Tibial artery (tissue), 4 donors: Measurements from ENCODE around the gene DDX51.

ENCODE experiments used
- DNase-seq, 2 donors: peaks; one replicate each; pipeline ENCODE4 v3.0.0-alpha.2; 2019
- H3K27ac ChIP-seq, 2 donors: fragments of 200-600 bp; sonication (generic) in 1 of 2; 1 replicate in 1 of 2; 2 replicates in 1 of 2; pipeline ENCODE4 v1.5.1; 2018 to 2019; ENCODE audit warnings: mild to moderate bottlenecking in 1 of 2
- H3K27me3 ChIP-seq, 2 donors: fragments of 200-600 bp; sonication (generic) in 1 of 2; one replicate each; pipeline versions ENCODE4 v1.5.1 to v1.6.0; 2016 to 2019
- H3K36me3 ChIP-seq, 3 donors: fragments of 200-600 bp; sonication (generic) in 2 of 3; one replicate each; pipeline ENCODE4 v1.5.1; 2016 to 2019; ENCODE audit warnings: mild to moderate bottlenecking in 2 of 3
- H3K4me1 ChIP-seq, 4 donors: fragments of 200-600 bp; sonication (generic) in 2 of 4; 1 replicate in 3 of 4; 2 replicates in 1 of 4; pipeline ENCODE4 v1.5.1; 2016 to 2019
- H3K4me3 ChIP-seq, 2 donors: fragments of 200-600 bp; sonication (generic) in 1 of 2; 1 replicate in 1 of 2; 2 replicates in 1 of 2; pipeline ENCODE4 v1.5.1; 2018 to 2019; ENCODE audit warnings: mild to moderate bottlenecking in 2 of 2
- H3K9me3 ChIP-seq, 3 donors: fragments of 200-600 bp; sonication (generic) in 1 of 3; one replicate each; pipeline ENCODE4 v1.5.1; 2016 to 2019
- CTCF ChIP-seq, 2 experiments: fragments of 200-600 bp in 1 of 2; fragments of 450-650 bp in 1 of 2; IDR thresholded peaks; one replicate each; pipeline ENCODE4 v1.5.1; 2017 to 2019; ENCODE audit warnings: antibody characterized with exemption in 2 of 2, mild to moderate bottlenecking in 1 of 2, moderate library complexity in 1 of 2
- intact Hi-C: fragments of 100-400 bp; cut with DNase I; formaldehyde crosslinking; loops from one replicate; pipeline ENCODE4 v1.15.0; 2023; ENCODE audit warnings: low total_unique reads

DDX51 gene

GRCh38 chr12:132143336-132144071, 615 bp downstream of the DDX51 start:
- no peak for TF ChIP-seq CTCF (IDR thresholded peaks at IDR 0.05)
- peak in 1 of 2 donors; percentile 64 for DNase-seq
- Histone ChIP-seq H3K27ac (peak overlapping the region; percentile 91 to 98), H3K36me3 (peaks cover 30 to 71% (median 48%) of the 10 kb centered on the region in 3 donors), H3K9me3 (no peaks in the 10 kb centered on the region), H3K4me1 (peaks cover 0 to 30% (median 23%) of the 10 kb centered on the region in 4 donors), H3K27me3 (no peaks in the 10 kb centered on the region), H3K4me3 (peak overlapping the region; percentile 86 to 98)
- intact Hi-C loops: no loop called here

GRCh38 chr12:132142679-132143335, 1.3 kb downstream of the DDX51 start:
- no peak for TF ChIP-seq CTCF (IDR thresholded peaks at IDR 0.05)
- peak overlapping the region; percentile 86 to 98 for H3K4me3 ChIP-seq
- H3K9me3 ChIP-seq: no peaks in the 10 kb centered on the region
- intact Hi-C loops: no loop called here
- H3K27me3 ChIP-seq: no peaks in the 10 kb centered on the region
- H3K36me3 ChIP-seq: peaks cover 31 to 71% (median 49%) of the 10 kb centered on the region in 3 donors
- H3K4me1 ChIP-seq: peaks cover 0 to 30% (median 23%) of the 10 kb centered on the region in 4 donors
- H3K27ac ChIP-seq: peak overlapping the region in 1 of 2 donors; percentile 98
- no peak for DNase-seq

GRCh38 chr12:132141976-132142678, 2.0 kb downstream of the DDX51 start:
- Histone ChIP-seq H3K4me3 (no peak overlapping the region), H3K27ac (no peak overlapping the region), H3K27me3 (no peaks in the 10 kb centered on the region), H3K9me3 (no peaks in the 10 kb centered on the region), H3K36me3 (peaks cover 31 to 66% (median 42%) of the 10 kb centered on the region in 3 donors), H3K4me1 (peaks cover 0 to 30% (median 23%) of the 10 kb centered on the region in 4 donors)
- no peak for TF ChIP-seq CTCF (IDR thresholded peaks at IDR 0.05)
- intact Hi-C loops: no loop called here
- peak in 1 of 2 donors; percentile 66 for DNase-seq

- H3K27ac ChIP-seq: no peak overlapping the region
- no peaks in the 10 kb centered on the region for H3K27me3 ChIP-seq
- no peak overlapping the region for H3K4me3 ChIP-seq
- peaks cover 0 to 30% (median 23%) of the 10 kb centered on the region in 4 donors for H3K4me1 ChIP-seq
- intact Hi-C loops: no loop called here
- no peaks in the 10 kb centered on the region for H3K9me3 ChIP-seq
- TF ChIP-seq CTCF (IDR thresholded peaks at IDR 0.05): no peak
- DNase-seq: peak in 1 of 2 donors; percentile 59
- H3K36me3 ChIP-seq: peaks cover 31 to 57% (median 42%) of the 10 kb centered on the region in 3 donors
These were observed 2.9 kb downstream of the DDX51 start for GRCh38 chr12:132140918-132141841.

DNA sequence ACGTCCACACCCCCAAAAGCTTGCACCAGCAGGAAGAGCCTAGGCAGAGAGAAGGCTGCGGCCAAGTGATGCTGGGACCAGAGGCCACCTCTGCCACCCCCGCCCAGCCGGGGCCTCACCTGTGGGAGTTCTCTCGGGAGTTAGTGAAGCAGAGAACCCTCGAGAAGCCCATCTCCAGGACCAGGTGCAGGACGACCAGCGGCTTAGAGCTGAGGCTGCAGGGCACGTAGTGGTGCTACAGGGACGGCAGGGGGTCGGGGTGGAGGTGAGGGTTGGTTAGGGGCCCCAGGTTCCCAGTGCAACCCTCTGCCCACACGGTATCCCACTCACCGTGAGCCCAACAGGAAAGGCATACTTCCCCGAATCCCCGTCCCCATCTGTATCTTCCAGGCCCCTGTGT, 3.6 kb downstream of the DDX51 start:
- no peak overlapping the region for H3K27ac ChIP-seq
- H3K4me1 ChIP-seq: peaks cover 0 to 28% (median 23%) of the 10 kb centered on the region in 4 donors
- peaks cover 31 to 50% (median 42%) of the 10 kb centered on the region in 3 donors for H3K36me3 ChIP-seq
- intact Hi-C loops: no loop called here
- H3K4me3 ChIP-seq: no peak overlapping the region
- no peaks in the 10 kb centered on the region for H3K27me3 ChIP-seq
- TF ChIP-seq CTCF (IDR thresholded peaks at IDR 0.05): no peak
- H3K9me3 ChIP-seq: no peaks in the 10 kb centered on the region
- peak in 1 of 2 donors; percentile 55 for DNase-seq
